Measurements from ENCODE around the gene BCKDHB.
"Not testable (repeated sequence)": the region's sequence is repeated elsewhere in the genome, so short reads cannot be mapped to it uniquely, and the experiment has no call there.

BCKDHB gene

DNA sequence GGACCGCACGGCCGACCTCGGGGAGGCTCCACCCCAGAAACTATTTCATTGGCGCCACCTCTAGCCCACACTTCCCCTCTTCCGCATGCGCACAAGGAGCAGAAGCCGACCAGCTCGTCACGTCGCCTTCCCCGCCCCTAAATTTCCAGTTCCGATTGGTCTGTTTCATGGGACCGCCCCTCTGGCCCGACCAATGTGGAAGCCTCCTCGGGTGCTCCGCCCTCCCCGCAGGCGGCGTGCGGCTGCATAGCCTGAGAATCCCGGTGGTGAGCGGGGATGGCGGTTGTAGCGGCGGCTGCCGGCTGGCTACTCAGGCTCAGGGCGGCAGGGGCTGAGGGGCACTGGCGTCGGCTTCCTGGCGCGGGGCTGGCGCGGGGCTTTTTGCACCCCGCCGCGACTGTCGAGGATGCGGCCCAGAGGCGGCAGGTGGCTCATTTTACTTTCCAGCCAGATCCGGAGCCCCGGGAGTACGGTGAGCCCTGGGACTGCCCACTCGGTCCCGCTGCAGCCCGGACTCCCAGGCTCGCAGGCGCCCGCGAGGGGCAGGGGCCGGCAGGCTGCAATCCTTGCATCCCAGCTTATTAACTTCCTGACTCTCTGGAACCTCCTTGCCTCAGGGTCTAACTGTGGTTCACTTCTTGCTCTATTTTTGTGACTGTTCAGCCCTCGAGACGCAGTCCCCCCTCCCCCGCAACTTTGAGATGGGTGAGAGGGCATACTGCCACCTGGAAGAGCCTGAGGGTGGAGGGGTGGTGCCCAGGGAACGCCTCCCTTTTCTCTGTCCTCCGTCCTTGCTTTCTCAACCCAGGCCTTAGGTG is at the start of gene BCKDHB:
TSS of gene BCKDHB (plus strand) at position 254 of the 818 bp plus-strand sequence. CDS start at position 277, 23 bp downstream.
- peak; percentile 95 for DNase-seq (ENCODE audit: low read depth)

DNA sequence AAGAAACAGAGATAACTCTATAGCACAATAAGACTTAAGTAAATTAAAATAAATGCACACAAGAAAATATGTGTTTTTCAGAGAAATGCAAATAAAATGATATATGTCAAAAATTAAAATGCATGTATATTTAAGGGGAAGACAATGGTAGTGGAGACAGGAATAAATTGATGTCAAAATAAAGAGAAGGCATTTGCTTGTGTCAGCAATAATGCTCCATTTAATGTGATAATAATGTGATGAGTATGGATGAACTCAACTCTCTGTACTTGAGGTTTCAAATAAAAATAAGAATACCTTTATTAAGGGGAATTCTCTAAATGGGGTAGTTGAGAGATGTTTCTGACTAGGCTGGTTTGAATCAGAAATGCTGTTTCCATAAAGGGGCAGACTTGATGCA is 45.7 kb upstream of the BCKDHB start:
- DNase-seq (ENCODE audit: low read depth) = no peak

- not testable (repeated sequence) for DNase-seq (ENCODE audit: low read depth)
Measured at GRCh38 chr6:80068146-80068545, 38.3 kb upstream of the BCKDHB start.

GRCh38 chr6:80070431-80070830 is 36.0 kb upstream of the BCKDHB start:
- not testable (repeated sequence) for DNase-seq (ENCODE audit: low read depth)

DNA sequence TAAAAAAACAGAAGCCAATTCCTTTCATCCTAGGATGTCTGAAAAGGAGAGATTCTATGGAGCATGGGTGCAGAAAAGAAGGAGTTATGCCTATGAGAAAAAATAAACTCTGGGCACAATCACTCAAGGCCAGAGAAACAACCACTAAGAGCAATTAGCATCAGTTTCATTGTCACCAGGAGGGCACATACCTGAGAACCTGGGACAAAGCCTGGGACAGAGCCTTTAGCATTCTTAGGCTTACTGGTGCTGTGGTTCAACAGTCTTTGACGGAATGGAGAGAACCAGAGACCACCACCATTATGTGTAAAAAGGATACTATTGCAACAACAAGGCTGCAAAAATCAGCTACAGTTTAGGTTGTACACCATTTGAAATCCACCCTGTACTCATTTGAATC is 29.4 kb upstream of the BCKDHB start:
- no peak for DNase-seq (ENCODE audit: low read depth)

GRCh38 chr6:80088637-80089036 is 17.8 kb upstream of the BCKDHB start:
- no peak for DNase-seq (ENCODE audit: low read depth)

DNA sequence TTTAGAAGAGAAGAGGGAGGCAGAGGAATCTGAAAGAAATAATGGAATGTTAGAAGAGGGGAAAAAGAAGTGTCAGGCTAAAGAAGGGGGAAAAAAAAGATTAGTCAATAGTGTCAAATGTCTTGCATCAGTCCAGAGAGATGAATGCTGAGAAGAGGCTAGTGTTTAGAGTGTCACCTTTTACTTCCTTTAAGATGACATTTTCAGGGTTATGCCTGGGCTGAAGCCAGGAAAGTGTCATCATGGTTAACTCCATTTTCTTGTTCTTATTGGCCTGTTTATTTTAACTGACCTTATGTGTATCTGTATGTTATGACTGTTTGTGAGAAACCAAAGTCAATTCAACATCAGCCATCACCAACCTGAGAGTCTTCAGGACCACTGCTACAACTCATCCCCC is 15.0 kb upstream of the BCKDHB start:
- no peak for DNase-seq (ENCODE audit: low read depth)

GRCh38 chr6:80094017-80094416 is 12.5 kb upstream of the BCKDHB start:
- DNase-seq (ENCODE audit: low read depth) = no peak

DNA sequence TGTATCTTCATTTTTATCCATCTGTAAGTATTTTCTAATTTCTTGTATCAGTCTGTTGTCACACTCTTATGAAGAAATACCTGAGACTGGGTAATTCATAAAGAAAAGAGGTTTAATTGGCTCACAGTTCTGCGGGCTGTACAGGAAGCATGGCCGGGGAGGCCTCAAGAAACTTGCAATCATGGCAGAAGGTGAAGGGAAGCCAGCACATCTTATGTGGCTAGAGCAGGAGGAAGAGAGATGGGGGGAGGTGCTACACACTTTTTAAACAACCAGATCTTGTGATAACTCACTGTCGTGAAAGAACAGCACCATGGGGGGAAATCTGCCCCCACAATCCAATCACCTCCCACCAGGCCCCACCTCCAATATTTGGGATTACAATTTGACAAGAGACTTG is 10.9 kb upstream of the BCKDHB start:
- no peak for DNase-seq (ENCODE audit: low read depth)

- no peak for DNase-seq (ENCODE audit: low read depth)
Measured at GRCh38 chr6:80098392-80098791, 8.1 kb upstream of the BCKDHB start.

- DNase-seq (ENCODE audit: low read depth) = no peak
Measured at GRCh38 chr6:80104520-80104919, 2.0 kb upstream of the BCKDHB start.

DNA sequence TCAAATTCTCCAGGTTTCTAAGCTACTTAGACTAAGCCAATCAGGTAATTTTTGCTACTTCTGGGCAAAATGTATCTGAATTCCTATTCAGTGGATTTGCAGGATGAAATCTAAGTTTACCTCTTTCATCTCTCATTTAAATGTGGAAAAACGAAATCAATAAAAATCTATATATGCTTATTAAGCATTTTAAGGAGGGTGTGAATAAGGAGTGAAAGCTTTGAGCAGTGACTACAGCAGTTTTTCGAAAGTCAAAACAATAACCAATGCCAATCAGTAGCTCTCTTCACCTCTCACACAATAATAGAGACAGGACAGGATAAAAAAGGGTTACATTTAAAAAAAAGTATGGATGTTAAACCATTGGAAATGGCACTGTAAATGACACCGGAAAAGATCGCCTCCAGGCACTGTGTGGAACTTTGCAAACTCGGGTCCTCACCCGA is 476 bp upstream of the BCKDHB start:
- no peak for DNase-seq (ENCODE audit: low read depth)

DNA sequence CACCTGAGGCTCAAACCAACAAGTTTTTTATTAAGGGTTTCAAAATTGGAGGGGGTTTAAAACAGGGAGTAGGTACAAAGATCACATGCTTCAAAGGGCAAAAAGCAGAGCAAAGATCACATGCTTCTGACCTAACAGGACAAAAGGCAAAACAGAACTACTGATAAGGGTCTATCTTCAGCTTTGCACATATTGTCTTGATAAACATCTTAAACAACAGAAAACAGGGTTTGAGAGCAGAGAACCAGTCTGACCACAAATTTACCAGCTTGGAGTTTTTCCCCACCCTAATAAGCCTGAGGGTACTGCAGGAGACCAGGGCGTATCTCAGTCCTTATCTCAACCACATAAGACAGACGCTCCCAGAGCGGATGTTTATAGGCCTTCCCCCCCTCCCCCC is 16.1 kb downstream of the BCKDHB start:
- DNase-seq (ENCODE audit: low read depth) = not testable (repeated sequence)

DNA sequence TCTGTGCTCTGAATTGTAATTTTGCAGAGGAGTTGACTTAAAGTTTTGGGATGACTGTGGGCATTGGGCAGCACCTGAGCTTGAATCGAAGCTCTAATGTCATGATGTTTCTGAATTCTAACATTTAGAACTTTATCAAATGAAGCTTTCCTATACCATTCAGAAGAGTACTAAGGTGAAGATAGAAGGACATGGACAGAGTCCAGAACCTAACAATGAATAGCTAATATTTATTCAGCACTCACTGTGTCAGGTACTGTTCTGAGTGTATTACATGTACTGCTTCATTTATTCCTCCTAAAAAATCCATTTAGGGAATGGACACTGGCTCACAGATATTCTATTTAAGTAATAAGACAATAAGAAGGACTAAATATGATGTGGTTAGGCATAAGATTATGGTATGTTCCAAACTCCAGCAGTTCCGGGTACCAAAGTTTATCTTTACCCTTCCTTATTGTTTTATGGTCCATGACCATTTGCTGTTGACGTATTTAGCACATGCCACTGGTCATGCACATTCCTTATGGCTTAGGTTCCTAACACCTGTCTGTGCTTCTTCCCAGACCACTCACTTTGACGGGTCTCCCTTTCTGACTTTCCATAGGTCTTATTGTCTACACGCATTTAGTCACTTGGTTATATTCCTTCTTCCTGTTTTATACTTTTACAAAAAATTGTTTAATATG is 20.3 kb downstream of the BCKDHB start:
- no peak for DNase-seq (ENCODE audit: low read depth)

DNA sequence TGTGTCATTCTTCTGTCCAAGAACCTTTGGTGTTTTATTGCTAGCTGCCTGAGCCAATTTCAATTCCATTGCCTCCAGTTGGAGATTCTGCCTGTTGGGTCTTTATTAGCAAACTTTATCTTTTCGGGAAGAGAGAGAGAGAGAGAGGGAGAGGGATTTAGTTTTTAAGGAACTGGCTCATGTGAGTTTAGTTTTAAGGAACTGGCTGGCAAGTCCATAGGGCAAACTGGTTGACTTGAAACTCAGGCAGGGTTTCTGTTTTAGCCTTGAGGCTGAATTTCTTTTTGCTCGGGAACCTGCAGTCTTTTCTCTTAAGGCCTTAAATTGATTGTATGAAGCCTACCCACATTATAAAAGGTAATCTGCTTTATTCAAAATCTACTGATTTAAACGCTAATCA is 23.0 kb downstream of the BCKDHB start:
- DNase-seq (ENCODE audit: low read depth) = no peak

DNA sequence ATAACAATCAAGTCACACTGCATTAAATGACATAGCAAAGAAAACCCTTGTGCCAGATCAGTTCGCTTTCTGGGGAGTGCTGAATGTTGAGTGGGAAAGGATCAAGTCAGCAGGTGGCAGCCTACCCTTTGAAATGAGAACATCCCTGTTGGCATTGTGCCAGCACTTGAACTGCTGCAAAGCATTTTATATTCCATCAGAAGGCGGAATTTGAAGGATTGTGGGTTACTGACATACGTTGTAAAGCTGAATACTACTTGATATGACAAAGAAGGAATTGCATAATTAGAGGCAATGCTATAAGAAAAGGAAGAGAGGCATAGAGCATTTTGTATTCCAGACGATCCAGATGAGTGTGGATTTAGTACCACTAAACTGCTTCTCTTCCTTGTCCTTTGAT is 26.5 kb downstream of the BCKDHB start:
- no peak for DNase-seq (ENCODE audit: low read depth)

- DNase-seq (ENCODE audit: low read depth) = no peak
Measured at GRCh38 chr6:80134065-80134464, 27.6 kb downstream of the BCKDHB start.

DNA sequence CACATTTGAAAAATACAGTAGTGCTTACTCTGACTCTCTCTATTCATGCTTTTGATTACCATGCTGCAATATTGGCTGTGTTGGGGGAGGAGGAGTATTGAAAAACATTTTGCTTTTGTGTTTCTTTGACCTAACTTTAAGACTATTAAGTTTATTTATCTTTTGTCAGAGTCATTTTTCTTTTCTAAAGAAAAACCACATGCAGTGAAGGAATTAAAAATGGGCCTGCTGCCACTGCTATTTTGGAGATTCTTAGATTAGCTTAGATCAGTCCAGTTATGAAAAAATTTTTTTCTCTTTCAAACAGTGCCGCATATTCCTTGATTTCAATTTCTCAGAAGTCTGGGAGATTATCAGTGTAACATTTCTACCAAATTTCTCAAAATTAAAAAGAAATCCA is 36.1 kb downstream of the BCKDHB start:
- DNase-seq (ENCODE audit: low read depth) = no peak

DNA sequence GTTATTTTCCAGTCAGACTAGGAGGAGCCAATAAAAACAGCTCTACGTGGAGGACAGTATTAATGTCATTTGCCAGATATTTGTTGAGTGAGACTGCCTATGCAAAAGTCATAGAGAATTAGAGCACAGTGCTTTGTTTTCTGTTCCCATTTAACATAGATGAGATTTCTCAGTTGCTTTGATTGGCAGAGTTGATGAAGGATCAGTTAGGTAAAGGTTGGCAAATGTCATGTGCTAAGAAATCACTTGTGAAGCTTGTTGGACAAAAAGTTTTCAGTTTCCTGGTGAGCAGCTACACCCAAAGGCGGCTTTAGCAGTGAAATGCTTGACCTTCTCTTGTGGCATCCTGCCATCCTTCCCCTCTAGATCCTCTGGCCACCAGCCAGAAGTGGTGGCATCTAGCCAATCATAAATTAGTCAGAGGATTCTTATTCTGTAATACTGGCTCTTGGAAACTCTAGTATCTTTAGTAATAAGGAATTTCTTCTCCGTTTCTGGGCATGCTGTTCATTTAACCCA is 37.0 kb downstream of the BCKDHB start:
- no peak for DNase-seq (ENCODE audit: low read depth)

DNA sequence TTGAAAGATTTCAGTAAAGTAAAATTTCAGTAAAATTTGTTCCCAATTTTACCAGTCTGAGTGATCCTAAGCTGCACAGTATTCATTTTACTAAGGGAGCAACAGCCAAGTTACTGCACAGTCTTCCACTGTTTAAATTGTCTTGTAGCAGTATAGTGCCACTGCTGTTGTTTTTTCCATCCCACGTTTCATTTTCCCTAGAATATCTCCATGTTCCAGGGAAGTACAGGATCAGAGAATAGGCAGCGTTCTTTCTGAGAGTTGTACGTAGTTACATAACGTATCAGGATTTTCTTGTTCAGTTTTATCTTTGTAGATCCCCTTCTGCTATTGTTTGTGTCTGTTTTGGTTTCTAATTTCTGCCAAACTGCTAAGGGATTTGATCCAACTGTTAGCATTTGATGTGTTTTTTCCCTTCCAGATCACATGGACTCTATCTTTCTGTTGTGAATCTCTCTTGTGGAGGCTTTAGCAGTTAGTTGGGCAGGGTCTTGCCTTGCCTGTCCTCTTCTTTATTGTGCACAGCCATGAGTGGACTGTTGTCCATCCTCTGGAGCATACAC is 38.4 kb downstream of the BCKDHB start:
- no peak for DNase-seq (ENCODE audit: low read depth)

DNA sequence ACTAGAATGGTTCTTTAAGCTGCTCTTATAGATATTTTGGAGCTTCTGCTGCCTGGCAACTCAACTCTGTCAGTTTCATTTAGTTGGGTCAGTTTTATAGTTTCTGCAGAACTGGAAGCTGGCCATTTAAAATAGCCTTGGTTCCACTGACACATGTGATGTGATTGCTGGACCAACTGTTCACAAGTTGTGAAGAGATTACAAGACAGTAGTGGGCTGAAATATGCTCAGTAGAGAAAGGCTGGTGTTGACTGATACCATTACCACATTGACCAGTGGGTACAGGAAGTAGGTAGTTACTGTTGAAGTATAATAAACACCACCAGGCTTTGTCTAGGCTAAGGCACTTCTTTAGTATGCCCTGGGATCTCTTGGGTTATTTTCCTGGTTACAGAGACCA is 39.0 kb downstream of the BCKDHB start:
- DNase-seq (ENCODE audit: low read depth) = no peak

DNA sequence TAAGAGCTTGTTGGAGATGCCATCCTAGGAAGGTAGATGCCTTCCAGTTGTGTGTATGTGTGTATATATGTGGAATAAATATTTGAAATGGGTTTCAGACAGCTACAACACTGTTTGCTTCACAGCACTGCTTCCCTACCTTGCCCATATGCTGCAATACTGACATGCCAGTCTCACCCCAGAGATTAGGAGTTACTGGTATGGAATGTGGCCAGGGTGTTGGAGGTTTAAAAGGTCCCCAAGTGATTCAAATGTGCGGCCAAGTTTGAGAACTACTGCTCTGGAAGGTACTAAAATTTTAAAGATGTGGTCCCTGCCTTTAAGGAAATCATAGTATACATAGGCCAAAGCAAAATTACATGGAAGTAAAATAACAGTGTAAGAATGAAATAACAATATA is 39.5 kb downstream of the BCKDHB start:
- DNase-seq (ENCODE audit: low read depth) = no peak

GRCh38 chr6:80148220-80148619 is 41.7 kb downstream of the BCKDHB start:
- DNase-seq (ENCODE audit: low read depth) = no peak

All from stimulated activated CD8-positive, alpha-beta memory T cell treated with anti-CD3 and anti-CD28 coated beads, Interleukin-12 subunit alpha, Interleukin-12 subunit beta, amount 100 ng/mL, for 1 hour (primary cell).